DOHH2 (cell line): ENCODE data around the gene ATP5F1A.

Source experiments
- CTCF ChIP-seq: fragments of 200-600 bp; sonication (generic); IDR thresholded peaks from one replicate; pipeline ENCODE4 v1.5.1; 2014; ENCODE audit warnings: antibody characterized with exemption, mild to moderate bottlenecking, low read depth, low read length; ENCODE audit not compliant: poor library complexity, severe bottlenecking
- EZH2phosphoT487 ChIP-seq: fragments of 200-600 bp; sonication (generic); IDR thresholded peaks from 2 replicates; pipeline ENCODE4 v1.6.1; 2017; ENCODE audit warnings: borderline replicate concordance, mild to moderate bottlenecking, antibody characterized with exemption, low read length, moderate library complexity, mixed read lengths

GRCh38 chr18:46072959-46073358, 25.1 kb downstream of the ATP5F1A start:
- no peak for TF ChIP-seq CTCF
- no peak for TF ChIP-seq EZH2phosphoT487
